Osteocyte (in vitro differentiated cells): Measurements from ENCODE around the gene SH3BGRL2. TPM values are rescaled to one million over a fixed set of nuclear protein-coding genes. Genes with fewer than 3 reads are reported as not detected.
"Not testable (repeated sequence)": the region's sequence is repeated elsewhere in the genome, so short reads cannot be mapped to it uniquely, and the experiment has no call there.

ENCODE experiments used
- DNase-seq: peaks from one replicate; pipeline ENCODE4 v3.0.0; 2021; ENCODE audit warnings: mixed read lengths; ENCODE audit not compliant: unreplicated experiment; ENCODE audit errors: extremely low spot score
- H3K27ac Mint-ChIP-seq: one replicate; pipeline ENCODE4 v1.8.0; 2021; ENCODE audit warnings: mild to moderate bottlenecking, mixed read lengths; ENCODE audit not compliant: unreplicated experiment
- H3K27me3 Mint-ChIP-seq: one replicate; pipeline ENCODE4 v1.8.0; 2021; ENCODE audit warnings: mixed read lengths; ENCODE audit not compliant: unreplicated experiment
- H3K36me3 Mint-ChIP-seq: one replicate; pipeline ENCODE4 v1.8.0; 2021; ENCODE audit warnings: mixed read lengths; ENCODE audit not compliant: unreplicated experiment
- H3K4me1 Mint-ChIP-seq: one replicate; pipeline ENCODE4 v1.8.0; 2021; ENCODE audit warnings: mixed read lengths; ENCODE audit not compliant: unreplicated experiment
- H3K4me3 Mint-ChIP-seq: one replicate; pipeline ENCODE4 v1.8.0; 2021; ENCODE audit warnings: mild to moderate bottlenecking, moderate library complexity, mixed read lengths; ENCODE audit not compliant: unreplicated experiment
- H3K9me3 Mint-ChIP-seq: one replicate; pipeline ENCODE4 v1.8.0; 2021; ENCODE audit warnings: mixed read lengths; ENCODE audit not compliant: unreplicated experiment
- CTCF ChIP-seq: fragments of 200-600 bp; sonication (generic); IDR thresholded peaks from 2 replicates; pipeline ENCODE4 v1.5.0; 2021; ENCODE audit warnings: antibody characterized with exemption, mild to moderate bottlenecking, moderate library complexity
- total RNA-seq: library from RNA; stranded (reverse); gene quantifications from 2 replicates; pipeline ENCODE4 v1.2.1, GENCODE V29; 2021

SH3BGRL2 gene
- total RNA-seq, 1 donor from 2014 or later: 1.9 TPM

GRCh38 chr6:79735183-79735582 lies 104.1 kb downstream of the SH3BGRL2 start:
- Mint-ChIP-seq H3K27me3 (peaks cover 14% of the 10 kb centered on the region), H3K9me3 (no peaks in the 10 kb centered on the region), H3K4me1 (no peaks in the 10 kb centered on the region), H3K4me3 (no peak overlapping the region), H3K36me3 (no peaks in the 10 kb centered on the region), H3K27ac (no peak overlapping the region)
- TF ChIP-seq CTCF: no peak
- no peak for DNase-seq

- H3K4me1 Mint-ChIP-seq: no peaks in the 10 kb centered on the region
- no peaks in the 10 kb centered on the region for H3K36me3 Mint-ChIP-seq
- TF ChIP-seq CTCF: no peak
- DNase-seq: no peak
- no peaks in the 10 kb centered on the region for H3K9me3 Mint-ChIP-seq
- no peak overlapping the region for H3K4me3 Mint-ChIP-seq
- peaks cover 3% of the 10 kb centered on the region for H3K27me3 Mint-ChIP-seq
- H3K27ac Mint-ChIP-seq: no peak overlapping the region
Observed at GRCh38 chr6:79737172-79737571, 106.0 kb downstream of the SH3BGRL2 start.

DNA sequence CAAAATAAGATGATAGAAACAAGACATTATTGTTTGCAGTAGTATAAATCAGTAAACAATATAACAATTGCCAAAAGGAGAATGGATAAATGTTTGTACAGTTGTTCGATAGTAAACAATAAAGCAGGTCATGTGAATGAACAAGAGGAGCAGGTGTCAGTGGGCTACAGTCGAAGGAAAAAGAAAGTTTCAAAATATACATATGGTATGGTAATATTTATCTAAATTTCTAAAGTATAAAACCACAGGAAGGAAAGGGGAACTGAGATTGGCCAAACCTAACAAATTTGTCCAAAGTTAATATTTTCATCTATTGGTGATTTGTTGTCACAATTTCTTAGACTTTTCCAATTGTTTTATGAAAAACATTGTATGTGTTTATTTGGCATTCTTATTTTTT lies 110.9 kb downstream of the SH3BGRL2 start:
- Mint-ChIP-seq H3K9me3 (peaks cover 3% of the 10 kb centered on the region), H3K27me3 (no peaks in the 10 kb centered on the region), H3K36me3 (no peaks in the 10 kb centered on the region), H3K4me3 (no peak overlapping the region), H3K4me1 (no peaks in the 10 kb centered on the region), H3K27ac (no peak overlapping the region)
- DNase-seq: no peak
- no peak for TF ChIP-seq CTCF

- H3K4me1 Mint-ChIP-seq, H3K27ac Mint-ChIP-seq, H3K4me3 Mint-ChIP-seq, H3K9me3 Mint-ChIP-seq, DNase-seq, H3K27me3 Mint-ChIP-seq, H3K36me3 Mint-ChIP-seq: not testable (repeated sequence)
Observed at GRCh38 chr6:79745282-79745681, 114.2 kb downstream of the SH3BGRL2 start.

GRCh38 chr6:79746325-79746724 lies 115.2 kb downstream of the SH3BGRL2 start:
- not testable (repeated sequence) for H3K4me3 Mint-ChIP-seq, H3K36me3 Mint-ChIP-seq, DNase-seq, H3K27ac Mint-ChIP-seq, H3K4me1 Mint-ChIP-seq, H3K9me3 Mint-ChIP-seq, H3K27me3 Mint-ChIP-seq

DNA sequence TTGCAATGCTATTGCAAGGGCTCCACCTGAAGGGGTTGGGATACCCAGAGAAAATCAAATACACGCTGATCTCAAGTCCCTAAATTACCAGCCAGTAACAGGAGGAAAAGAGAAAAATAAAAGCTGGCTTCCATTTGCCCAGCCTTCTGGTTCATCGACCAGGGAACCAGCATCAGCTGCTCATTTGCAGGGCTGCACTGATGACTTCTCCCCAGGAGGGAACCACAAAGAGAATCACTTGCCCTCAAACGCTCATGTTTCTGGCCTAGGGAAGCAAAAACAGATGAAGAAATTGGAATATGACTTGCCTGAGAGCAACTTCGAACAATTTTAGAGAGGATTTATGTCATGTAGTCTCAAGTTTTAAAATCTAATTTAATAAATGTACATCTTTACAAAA lies 119.7 kb downstream of the SH3BGRL2 start:
- Mint-ChIP-seq H3K4me1 (no peaks in the 10 kb centered on the region), H3K27me3 (no peaks in the 10 kb centered on the region), H3K27ac (no peak overlapping the region), H3K4me3 (no peak overlapping the region), H3K36me3 (no peaks in the 10 kb centered on the region), H3K9me3 (no peaks in the 10 kb centered on the region)
- no peak for TF ChIP-seq CTCF
- DNase-seq: no peak

Other genes starting within 250 kb of the SH3BGRL2 start
- 4.2 and 4.3 TPM in 2 replicates for gene LCA5, start 93.9 kb upstream of the SH3BGRL2 start, total RNA-seq